Liver (tissue), 9 donors: ENCODE data around the gene DCC. TPM values are rescaled to one million over a fixed set of nuclear protein-coding genes. Genes with fewer than 3 reads are reported as not detected.

Experiments
- DNase-seq: peaks from one replicate; pipeline ENCODE4 v3.0.0-alpha.2; 2017; ENCODE audit warnings: low spot score
- H3K27ac ChIP-seq, 2 donors: one replicate each; pipeline ENCODE4 v1.7.0; 2013; ENCODE audit warnings: inconsistent platforms in 2 of 2, low read length in 2 of 2, control low read depth in 1 of 2, low read depth in 1 of 2, mild to moderate bottlenecking in 1 of 2
- H3K27me3 ChIP-seq, 4 donors: one replicate each; pipeline versions ENCODE4 v1.6.1 to v1.7.0; 2013; ENCODE audit warnings: low read length in 3 of 4, inconsistent platforms in 1 of 4, mild to moderate bottlenecking in 1 of 4, moderate library complexity in 1 of 4; ENCODE audit not compliant: control insufficient read depth in 4 of 4, insufficient read depth in 4 of 4
- H3K36me3 ChIP-seq, 4 donors: one replicate each; pipeline versions ENCODE4 v1.6.1 to v1.7.0; 2013; ENCODE audit warnings: low read length in 3 of 4, mild to moderate bottlenecking in 3 of 4, low read depth in 1 of 4, moderate library complexity in 1 of 4; ENCODE audit not compliant: control insufficient read depth in 4 of 4, insufficient read depth in 3 of 4
- H3K4me1 ChIP-seq, 4 donors: one replicate each; pipeline versions ENCODE4 v1.6.1 to v1.7.0; 2013; ENCODE audit warnings: low read length in 3 of 4, mild to moderate bottlenecking in 3 of 4, moderate library complexity in 1 of 4; ENCODE audit not compliant: control insufficient read depth in 4 of 4, insufficient read depth in 4 of 4
- H3K4me3 ChIP-seq, 3 donors: one replicate each; pipeline versions ENCODE4 v1.6.1 to v1.7.0; 2013; ENCODE audit warnings: low read length in 3 of 3, control low read depth in 1 of 3, low read depth in 1 of 3, mild to moderate bottlenecking in 1 of 3
- H3K9ac ChIP-seq, 2 donors: one replicate each; pipeline ENCODE4 v1.7.0; 2013; ENCODE audit warnings: low read length in 2 of 2, mild to moderate bottlenecking in 2 of 2, moderate library complexity in 2 of 2, control low read depth in 1 of 2, low read depth in 1 of 2
- H3K9me3 ChIP-seq, 4 donors: one replicate each; pipeline versions ENCODE4 v1.6.1 to v1.7.0; 2013; ENCODE audit warnings: low read length in 3 of 4; ENCODE audit not compliant: control insufficient read depth in 4 of 4
- ATF3 ChIP-seq: IDR thresholded peaks from 2 replicates; pipeline ENCODE4 v1.6.1; 2016; ENCODE audit warnings: antibody characterized with exemption
- CTCF ChIP-seq: fragments of 150-350 bp; IDR thresholded peaks from 2 replicates; pipeline ENCODE4 v1.5.1; 2017; ENCODE audit warnings: improper control_type of control experiment, low read depth, low read length; ENCODE audit not compliant: missing input control
- EGR1 ChIP-seq, 2 donors: IDR thresholded peaks; 2 replicates each; pipeline ENCODE4 v1.6.1; 2016 to 2018; ENCODE audit warnings: antibody characterized with exemption in 2 of 2, low read depth in 2 of 2
- FOXA2 ChIP-seq: IDR thresholded peaks from 2 replicates; pipeline ENCODE4 v1.6.1; 2016; ENCODE audit warnings: antibody characterized with exemption
- GABPA ChIP-seq, 2 donors: IDR thresholded peaks in 1 of 2; conservative IDR thresholded peaks in 1 of 2; 2 replicates each; pipeline ENCODE4 v1.6.1; 2016; ENCODE audit warnings: antibody characterized with exemption in 2 of 2, mild to moderate bottlenecking in 1 of 2, moderate library complexity in 1 of 2
- HNF4A ChIP-seq, 2 donors: conservative IDR thresholded peaks; 2 replicates each; pipeline ENCODE4 v1.6.1; 2016; ENCODE audit warnings: antibody characterized with exemption in 2 of 2, mild to moderate bottlenecking in 2 of 2
- HNF4G ChIP-seq: IDR thresholded peaks from 2 replicates; pipeline ENCODE4 v1.6.1; 2016; ENCODE audit warnings: antibody characterized with exemption
- RAD21 ChIP-seq, 2 donors: IDR thresholded peaks; 2 replicates each; pipeline ENCODE4 v1.6.1; 2016; ENCODE audit warnings: antibody characterized with exemption in 2 of 2, mild to moderate bottlenecking in 2 of 2
- REST ChIP-seq: IDR thresholded peaks from 2 replicates; pipeline ENCODE4 v1.6.1; 2016; ENCODE audit warnings: antibody characterized with exemption, mild to moderate bottlenecking
- RXRA ChIP-seq, 2 donors: IDR thresholded peaks; 2 replicates each; pipeline ENCODE4 v1.6.1; 2017 to 2018; ENCODE audit warnings: antibody characterized with exemption in 2 of 2, mild to moderate bottlenecking in 1 of 2
- SP1 ChIP-seq: IDR thresholded peaks from 2 replicates; pipeline ENCODE4 v1.6.1; 2018; ENCODE audit warnings: antibody characterized with exemption, mild to moderate bottlenecking
- YY1 ChIP-seq: IDR thresholded peaks from 2 replicates; pipeline ENCODE4 v1.6.1; 2016; ENCODE audit warnings: antibody characterized with exemption, mild to moderate bottlenecking
- WGBS: extraction: QIAGEN DNeasy Blood & Tissue Kit; methylation state at CpG from one replicate; pipeline ENCODE4 v1.1.7; 2013; 5-methylcytosine and 5-hydroxymethylcytosine counted together
- polyA plus RNA-seq, 2 donors: library from polyadenylated mRNA; stranded (reverse) in 1 of 2; unstranded in 1 of 2; fragments of 200-250 nt in 1 of 2; fragments of >200 nt in 1 of 2; fragmentation: Nextera tagmentation in 1 of 2; extraction: Ambion mirVana in 1 of 2; gene quantifications; one replicate each; pipeline versions ENCODE4 v1.2.1 to v1.2.3, GENCODE V29; 2013 to 2015
- total RNA-seq, 2 donors: library from RNA; depleted of rRNA; stranded (reverse); fragments of >200 nt; gene quantifications; one replicate each; pipeline ENCODE4 v1.2.3, GENCODE V29; 2014
- donor health status: healthy.
- donor health status: healthy.
- donor health status: healthy.
- donor health status: healthy.
- donor health status: healthy.

Gene DCC
- total and polyA plus RNA-seq, 4 donors = under 0.01 to 0.03 TPM; not detected in 2

- no peaks in the 10 kb centered on the region for H3K9me3 ChIP-seq
- H3K4me1 ChIP-seq = no peaks in the 10 kb centered on the region
- no peak overlapping the region for H3K9ac ChIP-seq
- H3K4me3 ChIP-seq = no peak overlapping the region
- TF ChIP-seq ATF3 = no peak
- TF ChIP-seq GABPA (IDR thresholded peaks at IDR 0.05 in 1 of 2, conservative IDR thresholded peaks at IDR 0.05 in 1 of 2) = no peak
- TF ChIP-seq YY1 = no peak
- no peak for TF ChIP-seq FOXA2
- TF ChIP-seq REST = no peak
- no peak for TF ChIP-seq SP1
- TF ChIP-seq HNF4G = no peak
- no peak for TF ChIP-seq RXRA (IDR thresholded peaks at IDR 0.05)
- no peak for TF ChIP-seq HNF4A (conservative IDR thresholded peaks at IDR 0.05)
- TF ChIP-seq CTCF = no peak
- no peak for TF ChIP-seq RAD21 (IDR thresholded peaks at IDR 0.05)
- no peak for DNase-seq
- no peak overlapping the region for H3K27ac ChIP-seq
- peaks cover 0 to 4% (median under 1%) of the 10 kb centered on the region in 4 donors for H3K27me3 ChIP-seq
- H3K36me3 ChIP-seq = no peaks in the 10 kb centered on the region
- 29% methylated on average over 4 of the region's 4 CpGs for WGBS
These were observed 813.3 kb downstream of the DCC start for GRCh38 chr18:53153281-53153680.

GRCh38 chr18:53153800-53154199 lies 813.8 kb downstream of the DCC start:
- Histone ChIP-seq H3K36me3 (no peaks in the 10 kb centered on the region), H3K9ac (no peak overlapping the region), H3K4me3 (no peak overlapping the region), H3K27me3 (peaks cover 0 to 4% (median under 1%) of the 10 kb centered on the region in 4 donors), H3K9me3 (no peaks in the 10 kb centered on the region), H3K27ac (no peak overlapping the region), H3K4me1 (no peaks in the 10 kb centered on the region)
- 68% methylated on average over 5 of the region's 5 CpGs for WGBS
- DNase-seq = no peak
- TF ChIP-seq REST (no peak), YY1 (no peak), ATF3 (no peak), HNF4A (conservative IDR thresholded peaks at IDR 0.05) (no peak), SP1 (no peak), RAD21 (IDR thresholded peaks at IDR 0.05) (no peak), EGR1 (IDR thresholded peaks at IDR 0.05; ENCODE audit: low read depth in 2 of 2) (no peak), FOXA2 (no peak)
